GM23338 (cell line): ENCODE data around the gene KRT74. TPM values are rescaled to one million over a fixed set of nuclear protein-coding genes. Genes with fewer than 3 reads are reported as not detected.

Experiments used
- ATAC-seq: fragments of 200-7000 bp; cut with Tn5 transposase; 3 replicates; pipeline ENCODE4 v1.9.1; 2020
- DNase-seq: peaks from one replicate; pipeline ENCODE4 v3.0.0-alpha.2; 2015; ENCODE audit warnings: low spot score
- H2AFZ ChIP-seq: fragments of 200-600 bp; sonication (generic); 2 replicates; pipeline ENCODE4 v1.8.0; 2016; ENCODE audit warnings: antibody characterized with exemption, mild to moderate bottlenecking, moderate library complexity
- H3F3A ChIP-seq: fragments of 200-600 bp; sonication (generic); replicated peaks from 2 replicates; pipeline ENCODE4 v1.8.0; 2017; ENCODE audit warnings: antibody characterized with exemption, mixed run types, low read depth
- H3K27ac ChIP-seq: fragments of 200-600 bp; sonication (generic); 2 replicates; pipeline ENCODE4 v1.6.1; 2016; ENCODE audit warnings: low read depth
- H3K27me3 ChIP-seq: fragments of 200-600 bp; sonication (generic); 2 replicates; pipeline ENCODE4 v1.8.0; 2016; ENCODE audit warnings: mild to moderate bottlenecking, mixed run types, moderate library complexity; ENCODE audit not compliant: insufficient read depth
- H3K36me3 ChIP-seq: fragments of 200-600 bp; sonication (generic); 2 replicates; pipeline ENCODE4 v1.8.0; 2016; ENCODE audit warnings: mild to moderate bottlenecking; ENCODE audit not compliant: insufficient read depth
- H3K4me1 ChIP-seq: fragments of 200-600 bp; sonication (generic); 2 replicates; pipeline ENCODE4 v1.8.0; 2016; ENCODE audit warnings: mild to moderate bottlenecking, moderate library complexity; ENCODE audit not compliant: insufficient read depth
- H3K4me2 ChIP-seq: fragments of 200-600 bp; sonication (generic); 2 replicates; pipeline ENCODE4 v1.7.1; 2017; ENCODE audit warnings: mixed run types
- H3K4me3 ChIP-seq: fragments of 200-600 bp; sonication (generic); 2 replicates; pipeline ENCODE4 v1.6.1; 2016; ENCODE audit warnings: mixed run types
- H3K79me2 ChIP-seq: fragments of 200-600 bp; sonication (generic); replicated peaks from 2 replicates; pipeline ENCODE4 v1.8.0; 2017; ENCODE audit warnings: mild to moderate bottlenecking; ENCODE audit not compliant: insufficient read depth
- H3K9me2 ChIP-seq: fragments of 200-600 bp; sonication (generic); 2 replicates; pipeline ENCODE4 v1.8.0; 2017; ENCODE audit not compliant: insufficient read depth
- H4K20me1 ChIP-seq: fragments of 200-600 bp; sonication (generic); replicated peaks from 2 replicates; pipeline ENCODE4 v1.8.0; 2017; ENCODE audit warnings: mild to moderate bottlenecking; ENCODE audit not compliant: insufficient read depth
- H3K27ac Mint-ChIP-seq: 2 replicates; pipeline ENCODE4 v1.8.0; 2020; ENCODE audit warnings: inconsistent platforms, mild to moderate bottlenecking, moderate library complexity, mixed read lengths
- H3K27me3 Mint-ChIP-seq: 3 replicates; pipeline ENCODE4 v1.8.0; 2022; ENCODE audit warnings: low read depth, mild to moderate bottlenecking, moderate library complexity, mixed read lengths, inconsistent platforms; ENCODE audit not compliant: insufficient read depth, poor library complexity
- H3K36me3 Mint-ChIP-seq: 3 replicates; pipeline ENCODE4 v1.8.0; 2021; ENCODE audit warnings: low read depth, mild to moderate bottlenecking, inconsistent platforms, moderate library complexity, mixed read lengths
- H3K4me1 Mint-ChIP-seq: 3 replicates; pipeline ENCODE4 v1.8.0; 2020; ENCODE audit warnings: mild to moderate bottlenecking, inconsistent platforms, mixed read lengths
- H3K4me3 Mint-ChIP-seq: 3 replicates; pipeline ENCODE4 v1.8.0; 2021; ENCODE audit warnings: moderate library complexity, mild to moderate bottlenecking, inconsistent platforms, mixed read lengths
- H3K9me3 Mint-ChIP-seq: 3 replicates; pipeline ENCODE4 v1.8.0; 2020; ENCODE audit warnings: moderate library complexity, mild to moderate bottlenecking, inconsistent platforms, mixed read lengths
- CREB1 ChIP-seq: fragments of 250-450 bp; sonication (Bioruptor Pico); IDR thresholded peaks from 2 replicates; pipeline ENCODE4 v1.5.0; 2020; ENCODE audit warnings: low read depth, mild to moderate bottlenecking, moderate library complexity
- EZH2 ChIP-seq: fragments of 200-600 bp; sonication (generic); IDR thresholded peaks from one replicate; pipeline ENCODE4 v1.8.0; 2017; ENCODE audit warnings: antibody characterized with exemption, mild to moderate bottlenecking, low read depth; ENCODE audit not compliant: unreplicated experiment
- EZH2phosphoT487 ChIP-seq: fragments of 200-600 bp; sonication (generic); IDR thresholded peaks from one replicate; pipeline ENCODE4 v1.8.1; 2018; ENCODE audit warnings: antibody characterized with exemption; ENCODE audit not compliant: unreplicated experiment
- JUNB ChIP-seq: IDR thresholded peaks from one replicate; pipeline ENCODE4 v1.6.1; 2016; ENCODE audit warnings: antibody characterized with exemption; ENCODE audit not compliant: unreplicated experiment
- NANOG ChIP-seq: IDR thresholded peaks from 2 replicates; pipeline ENCODE4 v1.6.1; 2016; ENCODE audit warnings: antibody characterized with exemption, borderline replicate concordance
- STAT1 ChIP-seq: IDR thresholded peaks from one replicate; pipeline ENCODE4 v1.6.1; 2016; ENCODE audit warnings: antibody characterized with exemption; ENCODE audit not compliant: unreplicated experiment
- ZNF114 ChIP-seq: fragments of 250-450 bp; sonication (Bioruptor Pico); IDR thresholded peaks from 2 replicates; pipeline ENCODE4 v1.5.0; 2020; ENCODE audit warnings: mild to moderate bottlenecking, moderate library complexity
- polyA plus RNA-seq: library from polyadenylated mRNA; unstranded; fragments of >200 nt; fragmentation: Nextera tagmentation; extraction: Ambion mirVana; gene quantifications from 2 replicates; pipeline ENCODE4 v1.2.1, GENCODE V29; 2016
- total RNA-seq: library from RNA; depleted of rRNA; stranded (reverse); fragments of >200 nt; shearing (Covaris generic); gene quantifications from 2 replicates; pipeline ENCODE4 v1.2.3, GENCODE V29; 2014
- TF ChIP-seq, protein P1 (sequence below): fragments of 250-450 bp; sonication (Bioruptor Pico); IDR thresholded peaks from 2 replicates; pipeline ENCODE4 v1.5.0; 2020; ENCODE audit warnings: mild to moderate bottlenecking, moderate library complexity
- TF ChIP-seq, protein P2 (sequence below): IDR thresholded peaks from 2 replicates; pipeline ENCODE4 v1.6.1; 2016; ENCODE audit warnings: antibody characterized with exemption
- TF ChIP-seq, protein P3 (sequence below), 2 experiments: fragments of 200-600 bp in 1 of 2; sonication (generic) in 1 of 2; conservative IDR thresholded peaks; 2 replicates each; pipeline versions ENCODE4 v1.5.1 to v1.6.1; 2016 to 2017; ENCODE audit warnings: antibody characterized with exemption in 2 of 2, low read depth in 2 of 2, mild to moderate bottlenecking in 2 of 2, moderate library complexity in 1 of 2

Gene KRT74
- total and polyA plus RNA-seq, 2 experiments from 2014 or later: not detected

DNA sequence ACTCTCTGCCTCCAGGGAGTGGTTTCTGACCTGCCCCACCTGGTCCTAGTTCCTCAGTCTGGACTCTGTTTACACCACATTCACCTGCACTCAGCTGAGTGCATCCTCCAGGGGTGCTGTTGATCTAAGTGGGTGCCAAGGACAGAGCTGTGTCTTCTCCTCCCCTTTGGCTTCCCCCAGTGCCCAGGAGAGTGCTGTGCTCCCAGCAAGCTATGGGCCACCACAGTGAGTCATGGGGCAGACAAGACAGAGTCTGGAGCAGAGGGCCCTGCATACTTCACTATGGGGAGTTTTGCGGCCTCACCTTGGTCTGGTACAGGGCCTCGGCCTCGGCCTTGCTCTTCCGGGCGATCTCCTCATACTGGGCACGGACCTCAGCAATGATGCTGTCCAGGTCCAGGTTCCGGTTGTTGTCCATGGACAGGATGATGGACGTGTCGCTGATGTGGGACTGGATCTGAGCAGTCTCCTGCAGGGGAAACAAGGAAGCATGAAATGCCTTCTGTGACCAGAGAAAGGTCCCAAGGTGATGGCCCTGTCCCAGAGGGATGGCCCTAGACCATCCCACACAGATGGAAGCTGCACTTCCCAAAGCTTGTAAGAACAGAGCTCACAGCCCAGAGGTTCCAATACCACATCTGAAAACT lies 39.9 kb upstream of the KRT74 start (continued):
- TF ChIP-seq, protein P1, sequence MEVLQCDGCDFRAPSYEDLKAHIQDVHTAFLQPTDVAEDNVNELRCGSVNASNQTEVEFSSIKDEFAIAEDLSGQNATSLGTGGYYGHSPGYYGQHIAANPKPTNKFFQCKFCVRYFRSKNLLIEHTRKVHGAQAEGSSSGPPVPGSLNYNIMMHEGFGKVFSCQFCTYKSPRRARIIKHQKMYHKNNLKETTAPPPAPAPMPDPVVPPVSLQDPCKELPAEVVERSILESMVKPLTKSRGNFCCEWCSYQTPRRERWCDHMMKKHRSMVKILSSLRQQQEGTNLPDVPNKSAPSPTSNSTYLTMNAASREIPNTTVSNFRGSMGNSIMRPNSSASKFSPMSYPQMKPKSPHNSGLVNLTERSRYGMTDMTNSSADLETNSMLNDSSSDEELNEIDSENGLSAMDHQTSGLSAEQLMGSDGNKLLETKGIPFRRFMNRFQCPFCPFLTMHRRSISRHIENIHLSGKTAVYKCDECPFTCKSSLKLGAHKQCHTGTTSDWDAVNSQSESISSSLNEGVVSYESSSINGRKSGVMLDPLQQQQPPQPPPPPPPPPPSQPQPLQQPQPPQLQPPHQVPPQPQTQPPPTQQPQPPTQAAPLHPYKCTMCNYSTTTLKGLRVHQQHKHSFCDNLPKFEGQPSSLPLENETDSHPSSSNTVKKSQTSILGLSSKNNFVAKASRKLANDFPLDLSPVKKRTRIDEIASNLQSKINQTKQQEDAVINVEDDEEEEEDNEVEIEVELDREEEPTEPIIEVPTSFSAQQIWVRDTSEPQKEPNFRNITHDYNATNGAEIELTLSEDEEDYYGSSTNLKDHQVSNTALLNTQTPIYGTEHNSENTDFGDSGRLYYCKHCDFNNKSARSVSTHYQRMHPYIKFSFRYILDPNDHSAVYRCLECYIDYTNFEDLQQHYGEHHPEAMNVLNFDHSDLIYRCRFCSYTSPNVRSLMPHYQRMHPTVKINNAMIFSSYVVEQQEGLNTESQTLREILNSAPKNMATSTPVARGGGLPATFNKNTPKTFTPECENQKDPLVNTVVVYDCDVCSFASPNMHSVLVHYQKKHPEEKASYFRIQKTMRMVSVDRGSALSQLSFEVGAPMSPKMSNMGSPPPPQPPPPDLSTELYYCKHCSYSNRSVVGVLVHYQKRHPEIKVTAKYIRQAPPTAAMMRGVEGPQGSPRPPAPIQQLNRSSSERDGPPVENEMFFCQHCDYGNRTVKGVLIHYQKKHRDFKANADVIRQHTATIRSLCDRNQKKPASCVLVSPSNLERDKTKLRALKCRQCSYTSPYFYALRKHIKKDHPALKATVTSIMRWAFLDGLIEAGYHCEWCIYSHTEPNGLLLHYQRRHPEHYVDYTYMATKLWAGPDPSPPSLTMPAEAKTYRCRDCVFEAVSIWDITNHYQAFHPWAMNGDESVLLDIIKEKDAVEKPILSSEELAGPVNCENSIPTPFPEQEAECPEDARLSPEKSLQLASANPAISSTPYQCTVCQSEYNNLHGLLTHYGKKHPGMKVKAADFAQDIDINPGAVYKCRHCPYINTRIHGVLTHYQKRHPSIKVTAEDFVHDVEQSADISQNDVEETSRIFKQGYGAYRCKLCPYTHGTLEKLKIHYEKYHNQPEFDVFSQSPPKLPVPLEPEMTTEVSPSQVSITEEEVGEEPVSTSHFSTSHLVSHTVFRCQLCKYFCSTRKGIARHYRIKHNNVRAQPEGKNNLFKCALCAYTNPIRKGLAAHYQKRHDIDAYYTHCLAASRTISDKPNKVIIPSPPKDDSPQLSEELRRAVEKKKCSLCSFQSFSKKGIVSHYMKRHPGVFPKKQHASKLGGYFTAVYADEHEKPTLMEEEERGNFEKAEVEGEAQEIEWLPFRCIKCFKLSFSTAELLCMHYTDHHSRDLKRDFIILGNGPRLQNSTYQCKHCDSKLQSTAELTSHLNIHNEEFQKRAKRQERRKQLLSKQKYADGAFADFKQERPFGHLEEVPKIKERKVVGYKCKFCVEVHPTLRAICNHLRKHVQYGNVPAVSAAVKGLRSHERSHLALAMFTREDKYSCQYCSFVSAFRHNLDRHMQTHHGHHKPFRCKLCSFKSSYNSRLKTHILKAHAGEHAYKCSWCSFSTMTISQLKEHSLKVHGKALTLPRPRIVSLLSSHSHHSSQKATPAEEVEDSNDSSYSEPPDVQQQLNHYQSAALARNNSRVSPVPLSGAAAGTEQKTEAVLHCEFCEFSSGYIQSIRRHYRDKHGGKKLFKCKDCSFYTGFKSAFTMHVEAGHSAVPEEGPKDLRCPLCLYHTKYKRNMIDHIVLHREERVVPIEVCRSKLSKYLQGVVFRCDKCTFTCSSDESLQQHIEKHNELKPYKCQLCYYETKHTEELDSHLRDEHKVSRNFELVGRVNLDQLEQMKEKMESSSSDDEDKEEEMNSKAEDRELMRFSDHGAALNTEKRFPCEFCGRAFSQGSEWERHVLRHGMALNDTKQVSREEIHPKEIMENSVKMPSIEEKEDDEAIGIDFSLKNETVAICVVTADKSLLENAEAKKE: no peak
- TF ChIP-seq, protein P2, sequence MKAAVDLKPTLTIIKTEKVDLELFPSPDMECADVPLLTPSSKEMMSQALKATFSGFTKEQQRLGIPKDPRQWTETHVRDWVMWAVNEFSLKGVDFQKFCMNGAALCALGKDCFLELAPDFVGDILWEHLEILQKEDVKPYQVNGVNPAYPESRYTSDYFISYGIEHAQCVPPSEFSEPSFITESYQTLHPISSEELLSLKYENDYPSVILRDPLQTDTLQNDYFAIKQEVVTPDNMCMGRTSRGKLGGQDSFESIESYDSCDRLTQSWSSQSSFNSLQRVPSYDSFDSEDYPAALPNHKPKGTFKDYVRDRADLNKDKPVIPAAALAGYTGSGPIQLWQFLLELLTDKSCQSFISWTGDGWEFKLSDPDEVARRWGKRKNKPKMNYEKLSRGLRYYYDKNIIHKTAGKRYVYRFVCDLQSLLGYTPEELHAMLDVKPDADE: no peak
- no peak for TF ChIP-seq JUNB
- TF ChIP-seq ZNF114 (CRISPR knock-in tag): no peak

DNA sequence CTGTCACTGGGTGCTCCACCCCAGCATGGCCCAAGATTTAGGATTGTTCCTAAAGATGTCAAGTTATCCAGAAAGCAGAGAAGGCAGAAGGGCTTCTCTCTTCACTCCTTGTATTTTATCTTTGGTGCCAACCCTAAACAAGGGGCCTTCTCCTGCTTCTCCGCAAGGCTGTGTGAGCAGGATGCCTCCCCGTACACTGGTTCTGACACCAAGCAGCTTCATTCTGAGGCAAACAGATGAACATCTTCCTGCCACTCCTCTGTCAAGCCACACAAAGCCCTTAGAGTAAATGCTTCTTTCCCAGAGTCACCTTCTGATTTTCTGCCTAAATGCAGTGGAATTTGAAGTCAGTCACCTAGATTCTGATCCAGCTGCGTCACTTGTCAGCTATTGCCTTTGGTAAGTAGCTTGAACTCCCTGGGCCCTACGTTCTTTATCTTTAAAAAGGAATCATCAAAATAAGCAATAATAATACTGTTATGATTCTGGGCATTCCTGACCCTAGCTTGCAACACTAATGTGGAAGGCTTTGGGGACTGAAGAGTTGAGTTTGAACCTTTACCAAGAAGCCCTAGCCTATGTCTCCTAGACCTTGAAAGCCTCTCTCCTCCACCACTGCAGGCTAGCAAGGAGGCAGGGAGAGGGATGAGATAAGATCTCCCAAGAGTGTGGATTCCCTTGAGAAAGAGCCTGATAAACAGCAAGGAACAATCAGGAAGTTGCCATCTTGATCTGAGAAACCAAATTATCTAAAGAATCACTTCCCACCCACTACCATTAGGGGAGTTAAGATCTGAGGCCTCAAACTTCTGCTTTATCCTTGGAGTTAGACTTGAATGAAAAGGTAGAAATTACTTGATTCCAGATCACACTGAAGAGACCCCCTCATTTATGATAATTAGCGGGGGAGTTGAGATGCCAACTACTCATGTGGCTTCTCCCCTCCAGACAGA lies 39.1 kb upstream of the KRT74 start:
- no peak overlapping the region for H3K27ac Mint-ChIP-seq
- Histone ChIP-seq H3K27ac (no peak overlapping the region), H3K27me3 (no peaks in the 10 kb centered on the region), H3K9me2 (no peaks in the 10 kb centered on the region), H3K79me2 (no peaks in the 10 kb centered on the region), H3K36me3 (no peaks in the 10 kb centered on the region), H3F3A (no peaks in the 10 kb centered on the region), H3K4me1 (no peaks in the 10 kb centered on the region), H2AFZ (no peak overlapping the region), H3K4me2 (no peak overlapping the region), H4K20me1 (no peaks in the 10 kb centered on the region), H3K4me3 (no peak overlapping the region)
- ATAC-seq (no peak), DNase-seq (no peak)
- peaks cover 2% of the 10 kb centered on the region for H3K27me3 Mint-ChIP-seq
- no peaks in the 10 kb centered on the region for H3K36me3 Mint-ChIP-seq
- H3K9me3 Mint-ChIP-seq: no peaks in the 10 kb centered on the region
- H3K4me1 Mint-ChIP-seq: no peaks in the 10 kb centered on the region
- H3K4me3 Mint-ChIP-seq: no peak overlapping the region
- TF ChIP-seq CREB1 (CRISPR knock-in tag) (no peak), EZH2 (no peak), NANOG (no peak), EZH2phosphoT487 (no peak), STAT1 (no peak)
- TF ChIP-seq, protein P2: no peak
- TF ChIP-seq, protein P3, sequence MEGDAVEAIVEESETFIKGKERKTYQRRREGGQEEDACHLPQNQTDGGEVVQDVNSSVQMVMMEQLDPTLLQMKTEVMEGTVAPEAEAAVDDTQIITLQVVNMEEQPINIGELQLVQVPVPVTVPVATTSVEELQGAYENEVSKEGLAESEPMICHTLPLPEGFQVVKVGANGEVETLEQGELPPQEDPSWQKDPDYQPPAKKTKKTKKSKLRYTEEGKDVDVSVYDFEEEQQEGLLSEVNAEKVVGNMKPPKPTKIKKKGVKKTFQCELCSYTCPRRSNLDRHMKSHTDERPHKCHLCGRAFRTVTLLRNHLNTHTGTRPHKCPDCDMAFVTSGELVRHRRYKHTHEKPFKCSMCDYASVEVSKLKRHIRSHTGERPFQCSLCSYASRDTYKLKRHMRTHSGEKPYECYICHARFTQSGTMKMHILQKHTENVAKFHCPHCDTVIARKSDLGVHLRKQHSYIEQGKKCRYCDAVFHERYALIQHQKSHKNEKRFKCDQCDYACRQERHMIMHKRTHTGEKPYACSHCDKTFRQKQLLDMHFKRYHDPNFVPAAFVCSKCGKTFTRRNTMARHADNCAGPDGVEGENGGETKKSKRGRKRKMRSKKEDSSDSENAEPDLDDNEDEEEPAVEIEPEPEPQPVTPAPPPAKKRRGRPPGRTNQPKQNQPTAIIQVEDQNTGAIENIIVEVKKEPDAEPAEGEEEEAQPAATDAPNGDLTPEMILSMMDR (conservative IDR thresholded peaks at IDR 0.05; ENCODE audit: low read depth in 2 of 2): no peak
